ENCODE measurements around the gene CFAP74. TPM values are rescaled to one million over a fixed set of nuclear protein-coding genes. Genes with fewer than 3 reads are reported as not detected.
A peak's percentile ranks its signal among the peaks of the same experiment; 100 is the strongest.

The CFAP74 gene
- total RNA-seq, 3 donors from 2014 or later (not counting 1 experiment from before 2014, with no cell fraction given), result not detected

DNA sequence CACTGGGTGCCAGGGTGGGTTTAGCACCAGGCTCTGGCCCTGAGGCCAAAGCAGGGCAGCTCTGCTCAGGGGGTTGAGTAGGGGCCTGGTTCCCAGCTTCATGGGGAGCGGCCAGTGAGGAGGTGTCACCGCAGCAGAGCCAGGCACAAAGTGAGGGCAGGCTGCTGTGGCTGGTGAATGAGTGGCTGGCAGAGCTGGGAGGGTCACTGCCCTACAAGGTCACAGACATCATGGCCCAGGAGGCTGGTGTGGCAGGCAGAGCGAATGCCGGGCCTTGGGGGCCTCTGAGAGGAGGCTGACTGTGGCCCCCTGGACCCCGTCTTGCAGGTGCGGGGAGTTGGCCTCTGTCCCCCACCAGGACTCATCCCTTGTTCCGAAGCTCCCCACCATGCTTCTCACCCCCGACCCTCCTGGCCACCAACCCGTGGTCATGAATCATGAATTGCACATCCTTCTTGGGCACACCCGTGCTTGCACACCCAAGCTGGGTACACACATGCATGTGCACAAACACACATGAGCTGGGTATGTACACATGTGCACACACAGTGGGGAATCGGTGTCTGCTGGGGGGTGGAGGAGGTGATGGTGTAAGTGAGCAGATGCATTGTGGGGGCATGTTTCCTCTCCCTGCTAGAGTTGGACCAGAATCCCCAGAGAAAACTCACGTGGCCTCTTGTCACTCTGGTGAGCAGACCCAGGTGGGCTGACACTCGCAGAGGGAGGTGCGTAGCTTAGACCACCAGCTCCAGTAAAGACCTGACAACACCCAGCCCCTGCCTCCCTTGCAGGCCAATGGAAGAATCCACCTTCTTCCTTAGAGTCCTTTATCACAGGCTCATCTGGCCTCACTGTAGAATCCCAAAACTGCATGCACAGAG is 107.9 kb downstream of the CFAP74 start:
- DNase-seq (no peak), ATAC-seq (no peak)
- Mint-ChIP-seq H3K36me3 (no peaks in the 10 kb centered on the region), H3K4me1 (peaks cover 15 to 25% of the 10 kb centered on the region in 2 donors), H3K9me3 (no peaks in the 10 kb centered on the region), H3K27ac (no peak overlapping the region), H3K27me3 (ENCODE audit: low read depth in 2 of 2) (no peaks in the 10 kb centered on the region), H3K4me3 (no peak overlapping the region)
- TF ChIP-seq, protein P1, sequence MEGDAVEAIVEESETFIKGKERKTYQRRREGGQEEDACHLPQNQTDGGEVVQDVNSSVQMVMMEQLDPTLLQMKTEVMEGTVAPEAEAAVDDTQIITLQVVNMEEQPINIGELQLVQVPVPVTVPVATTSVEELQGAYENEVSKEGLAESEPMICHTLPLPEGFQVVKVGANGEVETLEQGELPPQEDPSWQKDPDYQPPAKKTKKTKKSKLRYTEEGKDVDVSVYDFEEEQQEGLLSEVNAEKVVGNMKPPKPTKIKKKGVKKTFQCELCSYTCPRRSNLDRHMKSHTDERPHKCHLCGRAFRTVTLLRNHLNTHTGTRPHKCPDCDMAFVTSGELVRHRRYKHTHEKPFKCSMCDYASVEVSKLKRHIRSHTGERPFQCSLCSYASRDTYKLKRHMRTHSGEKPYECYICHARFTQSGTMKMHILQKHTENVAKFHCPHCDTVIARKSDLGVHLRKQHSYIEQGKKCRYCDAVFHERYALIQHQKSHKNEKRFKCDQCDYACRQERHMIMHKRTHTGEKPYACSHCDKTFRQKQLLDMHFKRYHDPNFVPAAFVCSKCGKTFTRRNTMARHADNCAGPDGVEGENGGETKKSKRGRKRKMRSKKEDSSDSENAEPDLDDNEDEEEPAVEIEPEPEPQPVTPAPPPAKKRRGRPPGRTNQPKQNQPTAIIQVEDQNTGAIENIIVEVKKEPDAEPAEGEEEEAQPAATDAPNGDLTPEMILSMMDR (IDR thresholded peaks at IDR 0.05), result no peak
- Histone ChIP-seq H3K9me3 (ENCODE audit: control insufficient read depth, insufficient read depth, low read length) (no peaks in the 10 kb centered on the region), H3K36me3 (ENCODE audit: control insufficient read depth, insufficient read depth, low read length) (no peaks in the 10 kb centered on the region), H3K27me3 (ENCODE audit: control insufficient read depth, insufficient read depth, low read length) (no peaks in the 10 kb centered on the region), H3K27ac (ENCODE audit: low read length) (no peak overlapping the region), H3K4me1 (ENCODE audit: control insufficient read depth, insufficient read depth, low read length) (peaks cover 37% of the 10 kb centered on the region), H3K4me3 (ENCODE audit: low read length) (no peak overlapping the region)
- intact Hi-C loops (cut with micrococcal nuclease), result no loop called here
- WGBS (ENCODE audit: insufficient coverage), result 70% methylated on average over 14 of the region's 14 CpGs

DNA sequence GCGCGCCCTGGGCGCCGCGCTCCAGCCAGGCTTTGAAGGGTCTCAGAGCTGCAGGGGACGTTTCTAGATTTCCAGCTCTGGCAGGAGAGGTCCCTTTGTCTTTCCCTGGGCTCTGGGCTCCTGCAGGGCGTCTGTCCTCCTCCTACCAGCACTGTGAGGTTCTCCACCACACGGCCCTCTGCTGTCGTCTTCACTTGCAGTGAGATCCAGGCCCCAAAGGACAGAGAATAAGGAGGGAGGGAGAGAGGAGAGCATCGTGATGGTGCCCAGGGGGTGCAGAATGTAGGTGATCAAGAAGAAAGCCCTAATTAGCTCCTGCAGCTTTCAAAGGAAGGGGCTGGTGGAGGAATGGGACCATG is 108.5 kb downstream of the CFAP74 start:
- Mint-ChIP-seq H3K27me3 (ENCODE audit: low read depth in 2 of 2) (no peaks in the 10 kb centered on the region), H3K9me3 (no peaks in the 10 kb centered on the region), H3K4me3 (peak overlapping the region; percentile 45), H3K27ac (peak overlapping the region in 1 of 2 donors; percentile 75), H3K4me1 (peaks cover 15 to 25% of the 10 kb centered on the region in 2 donors), H3K36me3 (no peaks in the 10 kb centered on the region)
- TF ChIP-seq, protein P1 (IDR thresholded peaks at IDR 0.05), result no peak
- 59% methylated on average over 10 of the region's 10 CpGs for WGBS (ENCODE audit: insufficient coverage)
- no peak for DNase-seq
- peaks cover 37% of the 10 kb centered on the region for H3K4me1 ChIP-seq (ENCODE audit: control insufficient read depth, insufficient read depth, low read length)
- H3K9me3 ChIP-seq (ENCODE audit: control insufficient read depth, insufficient read depth, low read length), result no peaks in the 10 kb centered on the region
- no peaks in the 10 kb centered on the region for H3K36me3 ChIP-seq (ENCODE audit: control insufficient read depth, insufficient read depth, low read length)
- intact Hi-C loops (cut with micrococcal nuclease), result no loop called here
- ATAC-seq, result no peak
- H3K27ac ChIP-seq (ENCODE audit: low read length), result no peak overlapping the region
- no peak overlapping the region for H3K4me3 ChIP-seq (ENCODE audit: low read length)
- no peaks in the 10 kb centered on the region for H3K27me3 ChIP-seq (ENCODE audit: control insufficient read depth, insufficient read depth, low read length)

DNA sequence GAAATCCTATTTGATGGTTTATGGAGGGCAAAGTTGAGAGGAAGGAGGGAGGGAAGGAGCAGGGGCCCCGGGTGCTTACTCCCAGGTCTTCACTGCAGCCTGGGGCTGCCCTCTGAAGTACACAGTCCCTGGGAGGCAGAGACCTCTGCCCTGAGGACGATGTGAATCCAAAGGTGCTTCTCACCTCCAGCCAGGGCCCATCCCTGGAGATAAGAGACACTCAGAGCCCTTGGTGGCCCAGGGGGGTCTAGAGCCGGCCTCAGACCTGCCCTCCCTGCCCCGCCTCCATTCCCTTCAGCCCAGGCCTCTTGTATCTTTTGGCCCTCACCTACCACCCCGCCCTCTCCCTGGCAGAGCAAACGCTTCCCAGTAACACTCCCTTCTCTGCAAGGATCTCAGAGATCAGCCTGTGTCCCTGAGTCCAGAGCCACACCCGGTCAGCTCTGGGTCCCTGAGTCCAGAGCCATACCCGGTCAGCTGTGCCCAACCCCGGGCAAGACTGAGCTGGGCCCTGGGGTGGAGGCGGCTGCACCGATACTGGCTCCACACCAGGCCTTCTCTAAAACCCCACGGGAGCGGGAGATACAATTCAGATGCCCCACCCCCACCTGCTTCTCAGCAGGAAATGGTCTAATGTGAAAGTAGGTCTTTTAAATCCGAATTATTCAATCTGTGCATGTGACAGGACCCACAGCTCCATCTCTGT is 109.1 kb downstream of the CFAP74 start:
- DNase-seq, result no peak
- 59% methylated on average over 14 of the region's 14 CpGs for WGBS (ENCODE audit: insufficient coverage)

More for the DNA sequence above, 109.1 kb downstream of the CFAP74 start:
- Mint-ChIP-seq H3K4me3 (peak overlapping the region; percentile 45), H3K27me3 (ENCODE audit: low read depth in 2 of 2) (no peaks in the 10 kb centered on the region), H3K9me3 (no peaks in the 10 kb centered on the region), H3K36me3 (no peaks in the 10 kb centered on the region), H3K4me1 (peaks cover 15 to 25% of the 10 kb centered on the region in 2 donors), H3K27ac (peak overlapping the region in 1 of 2 donors; percentile 75)
- no peaks in the 10 kb centered on the region for H3K36me3 ChIP-seq (ENCODE audit: control insufficient read depth, insufficient read depth, low read length)
- H3K27ac ChIP-seq (ENCODE audit: low read length), result no peak overlapping the region
- H3K9me3 ChIP-seq (ENCODE audit: control insufficient read depth, insufficient read depth, low read length), result no peaks in the 10 kb centered on the region
- peaks cover 36% of the 10 kb centered on the region for H3K4me1 ChIP-seq (ENCODE audit: control insufficient read depth, insufficient read depth, low read length)
- TF ChIP-seq, protein P1 (IDR thresholded peaks at IDR 0.05), result no peak
- intact Hi-C loops (cut with micrococcal nuclease), result no loop called here
- no peak for ATAC-seq
- H3K4me3 ChIP-seq (ENCODE audit: low read length), result no peak overlapping the region
- no peaks in the 10 kb centered on the region for H3K27me3 ChIP-seq (ENCODE audit: control insufficient read depth, insufficient read depth, low read length)
